NB4 (cell line): ENCODE results near the gene NFE2L1.
A peak's percentile ranks its signal among the peaks of the same experiment; 100 is the strongest.

Experiments used
- DNase-seq: peaks from one replicate; pipeline ENCODE4 v3.0.0; 2010; ENCODE audit warnings: low read depth
- H3K4me3 ChIP-seq: one replicate; pipeline ENCODE4 v1.5.1; 2011; ENCODE audit warnings: mild to moderate bottlenecking, low read depth, low read length, moderate library complexity
- CTCF ChIP-seq: IDR thresholded peaks from one replicate; pipeline ENCODE4 v1.5.1; 2012; ENCODE audit warnings: low read depth, low read length
- MAX ChIP-seq: IDR thresholded peaks from 2 replicates; pipeline ENCODE4 v1.6.1; 2011; ENCODE audit warnings: low read depth, low read length
- MYC ChIP-seq: IDR thresholded peaks from 2 replicates; pipeline ENCODE4 v1.6.1; 2011; ENCODE audit warnings: low read depth, low read length
- POLR2A ChIP-seq: IDR thresholded peaks from 2 replicates; pipeline ENCODE4 v1.6.1; 2011; ENCODE audit warnings: mild to moderate bottlenecking; ENCODE audit not compliant: insufficient read length; ENCODE audit errors: extremely low read depth

The NFE2L1 gene

GRCh38 chr17:48051283-48051682 is 3.1 kb downstream of the NFE2L1 start:
- no peak overlapping the region for H3K4me3 ChIP-seq
- no peak for DNase-seq
- TF ChIP-seq CTCF: no peak
- no peak for TF ChIP-seq MYC
- TF ChIP-seq POLR2A: no peak
- TF ChIP-seq MAX: no peak

DNA sequence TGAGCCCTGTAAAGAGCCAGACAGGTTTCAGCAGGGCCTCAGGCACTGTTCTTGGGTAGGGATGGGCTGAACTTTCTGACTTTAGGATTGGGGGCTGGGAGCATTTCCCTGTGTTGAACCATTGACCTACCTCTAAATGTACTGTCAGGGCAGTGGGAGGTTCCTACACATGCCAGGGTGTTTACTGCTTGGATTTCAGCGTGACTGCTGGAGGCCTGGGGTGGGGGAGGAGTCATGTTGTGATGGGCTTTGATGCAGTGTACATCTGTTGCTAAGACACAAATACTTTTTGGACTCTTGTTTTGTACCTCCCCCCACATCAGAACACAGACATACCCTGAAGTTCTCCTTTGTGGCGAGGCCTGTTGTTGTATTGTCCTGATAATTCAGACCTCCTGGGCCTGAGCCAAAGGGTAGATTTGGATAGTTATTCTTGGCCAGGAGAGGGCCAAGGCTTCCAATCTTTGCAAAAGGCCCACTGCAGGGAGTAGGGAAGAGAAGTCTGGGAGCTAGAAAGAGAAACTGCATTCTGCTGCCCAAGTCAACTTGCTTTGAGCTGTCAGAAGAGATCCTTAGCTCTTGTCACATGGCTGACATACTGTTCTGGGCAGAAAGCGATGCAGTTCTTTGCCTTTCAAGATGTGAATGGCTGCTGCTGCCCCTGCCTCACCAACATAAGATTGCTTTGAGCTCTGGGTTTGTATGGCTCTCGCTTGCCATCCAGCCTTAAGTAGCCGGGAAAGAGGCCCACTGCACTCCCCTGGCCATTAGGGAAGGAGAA is 3.7 kb downstream of the NFE2L1 start:
- peak; percentile 19 for DNase-seq
- peak overlapping the region; percentile 17 for H3K4me3 ChIP-seq
- TF ChIP-seq POLR2A: no peak
- no peak for TF ChIP-seq MAX
- no peak for TF ChIP-seq CTCF
- no peak for TF ChIP-seq MYC

- DNase-seq: no peak
- no peak for TF ChIP-seq MYC
- no peak for TF ChIP-seq POLR2A
- no peak for TF ChIP-seq MAX
- no peak for TF ChIP-seq CTCF
- H3K4me3 ChIP-seq: peak overlapping the region; percentile 17
These were observed 5.0 kb downstream of the NFE2L1 start for GRCh38 chr17:48052956-48053757.

- no peak for TF ChIP-seq CTCF
- no peak for TF ChIP-seq MAX
- no peak for TF ChIP-seq MYC
- TF ChIP-seq POLR2A: no peak
- DNase-seq: no peak
- H3K4me3 ChIP-seq: no peak overlapping the region
These were observed 5.6 kb downstream of the NFE2L1 start for GRCh38 chr17:48053758-48054237.

DNA sequence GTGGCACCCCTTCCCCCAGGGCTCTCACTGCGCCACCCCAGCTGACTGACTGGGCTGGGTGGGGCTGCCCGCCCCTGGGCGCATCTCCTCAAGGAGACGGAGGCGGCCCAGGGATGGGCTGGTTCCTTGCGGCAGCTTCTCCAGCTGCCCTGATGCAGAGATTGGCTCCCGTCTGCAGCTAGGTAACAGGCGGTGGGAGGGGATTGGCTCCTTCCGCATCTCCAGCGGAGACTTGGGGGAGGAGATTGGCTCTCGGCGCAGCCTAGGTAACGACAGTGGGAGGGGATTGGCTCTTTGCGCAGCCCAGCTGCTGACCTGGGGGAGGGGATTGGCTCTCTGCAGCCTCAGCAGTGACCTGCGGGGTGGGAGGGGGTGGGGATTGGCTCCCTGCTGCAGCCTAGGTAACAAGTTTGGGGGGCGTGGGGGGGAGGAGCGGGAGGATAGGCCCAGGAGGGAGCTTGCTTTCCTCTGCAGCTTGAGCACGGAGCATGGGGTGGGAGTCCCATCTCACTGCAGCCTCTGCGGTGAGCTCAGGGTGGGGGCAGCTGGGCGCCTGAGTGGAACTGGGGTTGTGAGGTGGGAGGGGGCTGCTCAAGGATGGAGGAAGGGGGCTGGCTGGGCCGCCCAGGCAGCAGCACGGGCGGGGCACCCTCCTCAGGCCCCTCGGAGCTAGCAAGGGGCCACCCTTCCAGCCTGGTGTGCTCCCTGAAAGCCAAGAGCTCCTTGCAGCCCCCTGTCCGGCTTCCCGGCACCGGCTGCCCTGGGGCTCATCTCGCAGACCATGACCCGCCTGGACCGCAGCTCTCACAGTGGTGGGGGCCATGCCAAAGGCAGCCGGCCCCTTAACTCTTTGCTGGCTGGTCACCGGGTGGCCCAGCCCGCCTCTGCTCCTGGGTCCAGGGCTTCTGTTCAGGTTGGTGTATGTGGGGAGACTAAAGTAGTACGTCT is 6.4 kb downstream of the NFE2L1 start:
- TF ChIP-seq MAX: no peak
- TF ChIP-seq CTCF: no peak
- TF ChIP-seq MYC: no peak
- TF ChIP-seq POLR2A: no peak
- H3K4me3 ChIP-seq: no peak overlapping the region
- no peak for DNase-seq
